HUDEP-2 (cell line): ENCODE results near the gene AFMID.
"Not testable (repeated sequence)": the region's sequence is repeated elsewhere in the genome, so short reads cannot be mapped to it uniquely, and the experiment has no call there.

Experiments
- DNase-seq, 76 experiments: peaks; one replicate each; lab custom pipeline; 2025; ENCODE audit not compliant: unreplicated experiment in 76 of 76; lab: John Stamatoyannopoulos, UW

The AFMID gene, protein sequence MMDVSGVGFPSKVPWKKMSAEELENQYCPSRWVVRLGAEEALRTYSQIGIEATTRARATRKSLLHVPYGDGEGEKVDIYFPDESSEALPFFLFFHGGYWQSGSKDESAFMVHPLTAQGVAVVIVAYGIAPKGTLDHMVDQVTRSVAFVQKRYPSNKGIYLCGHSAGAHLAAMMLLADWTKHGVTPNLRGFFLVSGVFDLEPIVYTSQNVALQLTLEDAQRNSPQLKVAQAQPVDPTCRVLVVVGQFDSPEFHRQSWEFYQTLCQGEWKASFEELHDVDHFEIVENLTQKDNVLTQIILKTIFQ

DNA sequence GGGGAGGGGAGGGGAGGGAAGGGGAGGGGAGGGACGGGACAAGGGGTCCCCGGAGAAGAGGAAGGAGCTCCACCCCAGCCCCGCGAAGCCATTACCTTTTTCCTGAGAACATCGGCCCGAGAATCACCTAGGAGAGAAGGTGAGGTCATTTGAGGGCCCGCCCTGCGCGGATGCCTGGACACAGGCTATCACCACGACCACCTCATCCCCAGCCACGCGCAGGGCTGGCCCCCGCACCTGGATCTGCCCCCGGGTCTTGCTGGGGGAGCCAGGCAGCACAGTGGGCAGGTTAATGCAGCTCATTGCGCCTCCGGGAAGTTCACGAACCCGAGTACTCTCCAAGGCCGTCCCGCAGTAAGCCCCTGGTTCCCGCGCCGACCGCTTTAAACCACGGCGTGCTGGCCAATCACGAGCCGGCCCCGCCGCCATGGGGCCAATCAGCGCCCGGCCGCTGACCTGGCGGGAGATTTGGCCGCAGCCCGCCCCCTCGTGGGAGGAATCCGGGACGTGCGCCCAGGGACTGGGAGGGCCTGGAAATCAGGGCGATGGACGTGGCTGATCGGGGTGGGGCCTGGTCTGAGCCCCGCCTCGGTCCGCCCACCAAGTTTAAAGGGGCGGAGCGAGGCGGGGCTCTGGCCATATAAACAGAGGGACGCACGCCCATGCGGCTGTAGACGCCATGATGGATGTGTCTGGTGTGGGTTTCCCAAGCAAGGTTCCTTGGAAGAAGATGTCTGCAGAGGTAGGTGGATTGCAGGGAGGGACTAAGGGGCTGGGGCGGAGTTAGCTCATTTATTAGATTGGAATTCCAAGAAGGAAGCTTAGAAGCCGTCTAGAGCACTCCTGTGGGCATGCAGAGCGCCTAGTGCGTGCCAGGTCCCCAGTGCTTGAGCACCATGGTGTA is at the start of gene AFMID, which contains the start of gene TK1:
AFMID (plus strand) TSS at position 671 of the 904 bp plus-strand sequence; CDS start at position 680, 9 bp downstream.
TK1 (minus strand) TSS at position 361 of the 904 bp plus-strand sequence; CDS start at position 303, 58 bp downstream.
- DNase-seq: peak in 75 of 76 experiments; percentile 21 to 100 (median 97)

DNA sequence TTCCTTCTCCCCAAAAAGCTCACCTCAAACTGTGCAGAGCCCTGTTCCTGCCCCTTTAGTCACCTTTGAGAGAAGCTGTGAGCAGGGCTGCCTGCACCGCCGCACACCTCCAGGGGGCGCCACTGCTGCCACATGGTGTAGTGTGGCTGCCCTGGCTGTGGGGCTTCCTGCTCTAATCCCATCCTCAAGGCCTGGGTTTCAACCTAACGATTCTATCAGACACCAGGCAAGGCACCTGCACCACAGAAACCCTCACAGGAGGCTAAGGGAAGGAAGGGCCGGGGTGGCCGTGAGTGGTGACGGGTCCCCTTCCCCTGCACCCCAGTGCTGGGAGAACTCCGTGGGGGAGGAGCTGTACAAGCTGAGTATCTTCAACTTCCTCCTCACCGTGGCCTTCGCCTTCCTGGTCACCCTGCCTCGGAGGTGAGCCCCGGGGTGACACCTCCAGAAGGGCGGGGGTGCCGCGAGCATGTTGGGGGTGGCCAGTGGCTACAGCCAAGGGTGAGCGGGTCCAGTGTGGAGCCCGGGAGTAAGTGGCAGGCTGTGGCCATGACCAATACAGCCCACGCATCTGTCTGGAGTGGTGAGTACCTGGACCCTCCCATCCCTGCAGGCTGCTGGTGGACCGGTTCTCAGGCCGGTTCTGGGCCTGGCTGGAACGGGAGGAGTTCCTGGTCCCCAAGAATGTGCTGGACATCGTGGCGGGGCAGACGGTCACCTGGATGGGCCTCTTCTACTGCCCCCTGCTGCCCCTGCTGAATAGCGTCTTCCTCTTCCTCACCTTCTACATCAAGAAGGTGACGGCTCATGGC is 49.6 kb upstream of the AFMID start:
- peak in 10 of 76 experiments; percentile 14 to 35 (median 18) for DNase-seq

DNA sequence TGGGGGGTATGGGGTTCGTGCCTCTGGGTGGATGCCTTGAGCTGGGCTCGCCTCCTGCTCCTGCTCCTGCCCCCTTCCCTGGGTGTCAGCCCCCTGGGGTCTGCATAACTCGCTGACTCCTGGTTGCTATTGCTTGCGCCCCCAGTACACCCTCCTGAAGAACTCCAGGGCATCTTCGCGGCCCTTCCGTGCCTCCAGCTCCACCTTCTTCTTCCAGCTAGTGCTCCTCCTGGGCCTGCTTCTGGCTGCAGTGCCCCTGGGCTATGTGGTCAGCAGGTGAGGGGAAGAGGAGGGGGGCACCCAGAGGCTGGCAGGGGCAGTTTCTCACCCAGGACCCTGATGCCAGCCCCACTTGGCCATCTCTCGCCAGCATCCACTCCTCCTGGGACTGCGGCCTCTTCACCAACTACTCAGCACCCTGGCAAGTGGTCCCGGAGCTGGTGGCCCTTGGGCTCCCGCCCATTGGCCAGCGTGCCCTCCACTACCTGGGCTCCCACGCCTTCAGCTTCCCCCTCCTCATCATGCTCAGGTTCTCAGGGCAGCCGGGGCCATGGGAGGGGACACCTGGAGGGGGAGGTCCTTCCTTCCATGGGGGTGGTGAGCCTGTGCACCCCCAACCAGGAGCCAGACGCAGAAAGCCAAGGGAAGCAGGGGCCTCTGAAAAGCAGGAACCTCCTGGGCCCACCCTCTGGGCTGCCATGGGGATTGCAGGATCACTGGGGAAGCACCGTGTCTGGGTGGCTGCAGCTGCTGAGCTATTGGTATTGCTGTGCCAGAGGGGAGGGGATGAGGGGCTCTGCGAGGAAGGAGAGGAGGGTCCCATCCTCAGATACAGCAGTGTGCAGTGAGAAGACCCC is 48.7 kb upstream of the AFMID start:
- peak in 1 of 76 experiments; percentile 34 for DNase-seq

DNA sequence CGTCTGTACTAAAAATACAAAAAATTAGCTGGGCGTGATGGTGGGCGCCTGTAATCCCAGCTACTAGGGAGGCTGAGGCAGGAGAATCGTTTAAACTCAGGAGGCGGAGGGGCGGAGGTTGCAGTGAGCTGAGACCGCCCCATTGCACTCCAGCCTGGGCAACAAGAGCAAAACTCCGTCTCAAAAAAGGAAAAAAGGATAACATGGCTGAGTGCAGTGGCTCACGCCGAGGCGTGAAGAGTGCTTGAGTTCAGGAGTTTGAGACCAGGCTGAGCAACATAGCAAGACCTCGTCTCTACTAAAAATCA is 47.3 kb upstream of the AFMID start:
- DNase-seq: not testable (repeated sequence)

DNA sequence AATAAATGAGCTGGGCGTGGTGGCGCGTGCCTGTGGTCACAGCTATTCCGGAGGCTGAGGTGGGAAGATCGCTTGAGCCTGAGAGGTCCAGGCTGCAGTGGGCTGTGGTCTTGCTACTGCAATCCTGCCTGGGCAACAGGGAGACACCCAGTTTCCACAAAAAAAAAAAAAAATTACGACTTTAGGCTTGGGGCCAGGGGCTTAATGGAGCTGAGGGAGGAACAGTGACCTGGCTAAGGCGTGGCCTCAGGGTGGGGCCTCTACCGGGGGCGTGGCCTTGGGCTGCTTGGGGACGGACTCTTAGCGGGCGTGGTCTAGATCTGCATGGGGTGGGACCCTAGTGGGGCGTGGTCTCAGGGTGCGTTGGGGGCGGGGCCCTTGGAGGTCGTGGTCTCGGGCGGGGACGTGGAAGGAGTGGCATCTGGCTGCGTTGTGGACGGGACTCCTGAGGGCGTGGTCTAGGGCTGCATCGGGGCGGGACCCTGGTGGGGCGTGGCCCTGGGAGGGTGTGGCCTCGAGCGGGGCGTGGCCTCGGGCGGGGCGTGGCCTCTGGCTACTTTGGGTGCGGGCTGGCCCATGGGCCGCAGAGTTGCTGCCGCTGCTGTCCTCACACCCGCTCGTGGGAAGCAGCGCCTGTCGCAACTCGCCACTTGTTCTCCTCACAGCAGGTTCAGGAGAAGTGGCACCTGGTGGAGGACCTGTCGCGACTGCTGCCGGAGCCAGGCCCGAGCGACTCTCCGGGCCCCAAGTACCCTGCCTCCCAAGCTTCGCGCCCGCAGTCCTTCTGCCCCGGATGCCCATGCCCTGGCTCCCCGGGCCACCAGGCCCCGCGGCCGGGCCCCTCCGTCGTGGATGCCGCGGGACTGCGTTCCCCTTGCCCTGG is 46.8 kb upstream of the AFMID start:
- DNase-seq: peak; percentile 68 to 100 (median 98)

DNA sequence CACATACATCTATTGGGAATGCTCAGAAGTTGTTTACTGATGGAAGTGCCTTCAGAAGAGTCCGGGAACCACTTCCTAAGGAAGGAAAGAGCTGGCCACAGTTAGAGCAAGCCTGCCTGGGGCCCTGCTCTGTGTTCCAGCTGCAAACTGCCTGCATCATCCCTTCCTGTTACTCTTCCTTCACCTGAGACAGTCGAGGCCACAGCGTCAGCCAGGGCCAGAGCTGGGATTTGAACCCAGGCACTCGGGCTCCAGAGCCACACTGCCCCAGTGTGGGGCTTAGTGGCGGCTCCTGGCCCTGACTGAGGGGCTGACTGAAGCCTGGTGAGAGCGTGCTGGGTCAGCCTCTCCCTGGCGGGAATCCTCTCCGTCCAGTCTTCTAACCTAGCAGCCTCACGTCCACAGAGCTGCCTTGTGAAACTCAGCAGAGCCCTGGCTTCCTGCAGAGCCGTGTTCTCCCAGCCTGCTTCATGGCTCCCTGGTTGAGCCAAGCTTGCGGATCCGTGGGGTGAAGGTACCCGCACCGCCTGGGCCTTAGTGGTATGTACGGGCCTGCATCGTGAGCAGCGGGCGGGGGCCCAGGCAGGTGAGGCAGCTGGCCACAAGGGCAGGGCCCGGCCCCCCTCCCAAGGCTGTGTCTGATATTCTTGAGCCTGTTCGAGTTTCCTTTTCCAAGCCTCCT is 45.6 kb upstream of the AFMID start:
- no peak for DNase-seq

DNA sequence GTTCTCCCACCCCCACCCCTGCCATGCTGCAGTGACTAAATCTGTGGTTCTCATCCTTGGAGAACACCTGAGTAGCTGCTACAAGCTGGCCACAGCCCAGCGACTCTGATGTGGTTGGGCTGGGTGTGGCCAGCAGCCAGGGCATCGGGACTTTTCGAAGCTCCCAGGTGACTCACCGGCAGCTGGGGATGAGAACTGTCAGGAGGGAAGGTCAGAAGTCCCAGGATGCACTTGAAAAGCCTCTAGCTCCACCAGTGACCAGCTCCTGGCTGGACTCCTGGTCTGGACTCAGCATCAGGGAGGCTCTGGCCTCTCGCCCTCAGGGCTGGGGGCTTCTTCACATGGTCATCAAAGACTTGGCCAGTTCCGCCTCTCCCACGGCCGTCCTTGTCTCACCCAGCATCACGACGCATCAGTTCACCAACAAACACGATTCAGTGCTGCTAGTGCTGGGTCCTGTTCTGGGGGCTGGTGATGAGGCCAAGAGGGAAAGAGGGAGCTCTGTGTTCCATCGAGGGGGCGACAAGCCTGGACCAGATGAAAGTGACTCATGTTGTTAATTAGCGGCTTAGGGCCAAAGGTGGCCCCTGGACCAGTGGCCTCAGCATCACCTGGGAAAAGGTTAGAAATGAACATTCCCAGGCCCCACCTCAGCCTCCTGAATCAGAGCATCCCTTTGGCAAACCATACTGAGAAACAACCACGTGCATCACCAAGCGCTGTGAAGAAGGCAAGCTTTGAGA is 44.9 kb upstream of the AFMID start:
- DNase-seq: no peak

DNA sequence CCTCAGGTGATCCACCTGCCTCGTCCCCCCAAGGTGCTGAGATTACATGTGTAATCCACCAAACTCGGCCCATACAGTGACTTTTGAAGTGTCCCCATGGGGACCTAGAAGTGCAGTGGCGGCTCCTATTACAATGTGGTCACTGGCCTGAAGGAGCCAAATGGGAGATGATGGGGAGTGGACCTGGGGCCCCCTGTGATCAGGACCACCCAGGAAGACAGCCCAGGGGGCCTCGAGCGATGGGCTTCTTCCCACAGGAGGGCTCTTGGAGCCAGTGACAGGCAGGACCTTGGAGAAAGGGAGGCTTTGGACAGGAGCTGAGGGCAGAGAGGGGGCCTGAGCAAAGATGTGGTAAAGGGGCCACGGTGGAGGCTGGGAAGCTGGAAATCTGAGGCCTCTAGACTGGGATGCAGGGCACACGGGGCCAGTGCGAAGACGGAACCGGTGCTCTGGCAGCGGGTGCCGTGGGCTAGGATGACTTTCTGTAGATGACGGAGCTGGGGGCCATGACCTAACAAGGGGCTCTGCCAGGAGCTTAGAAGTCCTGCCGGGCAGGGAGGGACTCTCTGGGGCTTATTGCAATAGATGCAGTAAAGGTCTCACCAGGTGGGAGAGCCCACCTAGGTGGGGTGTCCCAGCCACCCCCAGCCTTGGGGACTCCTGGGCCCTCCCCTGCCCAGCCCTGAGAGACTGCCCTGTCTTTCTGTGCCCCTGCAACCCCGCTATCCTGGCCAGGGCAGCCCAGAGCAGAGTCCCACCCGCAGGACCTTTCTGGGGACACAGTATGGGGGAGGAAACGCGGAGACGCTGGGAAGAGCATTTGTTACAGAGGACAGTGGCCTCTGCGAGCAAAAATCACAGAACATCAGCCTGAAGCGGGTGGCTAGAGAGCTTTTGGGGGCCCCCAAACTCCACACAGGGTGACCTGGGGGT is 43.7 kb upstream of the AFMID start:
- DNase-seq: no peak

DNA sequence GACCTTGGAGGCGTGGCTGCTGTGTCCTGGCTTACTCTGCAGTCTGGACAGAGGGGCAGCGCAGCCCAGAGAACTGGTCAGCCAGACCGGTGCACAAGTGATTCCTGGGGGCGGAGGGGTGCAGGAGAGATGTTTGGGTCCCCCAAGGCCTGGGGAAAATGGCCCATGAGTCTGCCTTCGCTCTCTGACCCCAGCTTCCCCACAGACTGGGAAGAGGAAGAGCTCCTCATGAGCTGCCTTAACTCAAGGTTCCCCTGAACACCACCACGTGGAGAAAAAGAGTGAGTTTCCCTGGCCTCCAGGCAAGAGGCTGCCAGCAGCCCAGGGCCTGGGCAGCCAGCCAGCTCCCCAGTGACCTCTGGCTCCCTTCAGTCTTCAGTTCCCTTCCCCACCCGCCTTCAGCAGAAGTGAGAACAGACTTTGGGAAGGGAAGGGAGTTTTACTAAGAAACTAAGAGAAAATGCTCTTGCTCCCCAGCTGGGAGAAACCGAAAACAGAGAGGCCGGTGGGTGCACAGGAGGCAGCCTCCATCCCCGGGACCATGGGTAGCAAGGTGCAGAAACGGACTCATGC is 42.9 kb upstream of the AFMID start:
- DNase-seq: peak in 71 of 76 experiments; percentile 28 to 87 (median 65)

DNA sequence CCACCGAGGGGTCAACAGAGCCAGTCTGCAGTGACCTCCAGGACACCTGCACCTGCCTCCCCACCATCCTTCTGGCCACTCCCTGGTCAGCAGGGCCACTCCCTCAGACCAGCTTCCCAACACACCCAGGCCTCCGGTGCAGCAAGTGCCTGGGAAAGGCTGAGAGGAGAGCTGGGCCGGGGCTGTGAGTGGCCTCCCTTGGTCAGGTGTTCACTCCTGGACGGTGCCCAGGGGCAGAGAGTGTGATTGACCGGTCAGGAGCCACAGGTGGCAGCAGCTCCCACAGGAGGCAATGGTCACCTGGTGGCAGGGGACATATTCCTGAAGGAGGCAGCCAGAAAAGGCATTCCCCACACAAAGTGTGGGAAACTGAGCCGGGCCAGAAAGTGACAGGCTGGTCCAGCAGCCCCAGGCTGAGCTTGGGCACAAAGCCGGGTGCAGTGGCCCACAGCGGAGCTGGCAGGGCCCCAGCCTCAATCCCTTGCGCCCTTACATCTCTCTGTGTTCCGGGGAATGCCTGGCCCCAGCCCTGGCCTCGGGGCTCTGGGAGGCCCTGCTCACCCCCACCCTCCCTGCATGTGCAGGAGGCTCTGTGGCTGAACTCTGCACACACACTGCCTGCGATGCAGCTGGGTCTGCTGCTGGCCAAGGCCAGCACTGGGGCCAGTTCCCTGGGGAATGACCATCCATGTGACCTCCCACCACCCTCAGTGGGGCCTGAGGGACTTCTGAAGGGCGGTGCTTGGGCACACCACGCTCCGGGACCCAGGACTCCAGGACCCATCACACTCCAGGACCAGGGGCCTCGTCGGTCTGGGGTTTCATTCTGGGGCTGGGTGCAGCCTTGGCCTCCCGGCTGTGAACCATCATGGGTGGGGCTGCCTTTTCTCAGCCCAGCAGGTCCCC is 42.2 kb upstream of the AFMID start:
- DNase-seq: peak in 8 of 76 experiments; percentile 14 to 52 (median 29)

DNA sequence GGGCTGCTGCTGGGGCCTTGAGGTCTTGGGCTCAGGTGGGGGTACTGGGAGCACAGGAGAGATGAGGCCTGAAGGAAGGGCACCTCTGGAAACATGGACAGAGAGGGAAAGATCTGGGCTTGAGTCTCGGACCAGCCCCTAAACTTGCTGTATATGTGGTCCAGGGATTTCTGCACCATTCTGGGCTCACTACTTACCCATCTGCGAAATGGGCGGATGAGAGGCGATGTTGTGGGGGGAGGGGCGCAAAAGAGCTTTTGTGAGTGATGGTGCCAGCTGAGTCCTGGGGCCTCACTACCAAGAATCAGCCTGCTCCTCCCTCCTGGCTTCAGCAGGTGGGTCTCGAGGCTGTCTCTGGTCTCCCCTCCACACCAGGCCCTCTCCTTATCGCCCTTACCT is 40.7 kb upstream of the AFMID start:
- DNase-seq: peak in 4 of 76 experiments; percentile 28 to 36 (median 35)

DNA sequence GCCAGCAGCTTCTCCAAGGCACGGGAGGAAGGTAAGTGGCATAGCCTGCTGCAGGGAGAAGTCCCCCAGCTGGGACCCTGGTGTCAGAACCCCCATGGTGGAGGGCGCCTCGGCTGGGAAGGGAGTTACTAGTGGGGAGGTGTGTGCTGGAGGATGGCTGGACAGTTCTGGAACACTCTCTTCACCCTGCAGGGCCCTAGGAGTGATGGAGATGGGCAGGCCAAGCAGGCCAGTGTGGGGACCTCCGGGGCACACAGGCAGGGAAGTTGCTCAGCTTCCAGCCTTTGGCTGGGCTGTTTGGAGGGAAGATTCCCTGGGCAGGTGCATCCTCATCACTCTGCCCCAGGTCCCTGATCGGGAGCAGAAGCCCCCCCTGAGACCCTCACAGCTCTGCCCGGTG is 40.3 kb upstream of the AFMID start:
- DNase-seq: no peak

DNA sequence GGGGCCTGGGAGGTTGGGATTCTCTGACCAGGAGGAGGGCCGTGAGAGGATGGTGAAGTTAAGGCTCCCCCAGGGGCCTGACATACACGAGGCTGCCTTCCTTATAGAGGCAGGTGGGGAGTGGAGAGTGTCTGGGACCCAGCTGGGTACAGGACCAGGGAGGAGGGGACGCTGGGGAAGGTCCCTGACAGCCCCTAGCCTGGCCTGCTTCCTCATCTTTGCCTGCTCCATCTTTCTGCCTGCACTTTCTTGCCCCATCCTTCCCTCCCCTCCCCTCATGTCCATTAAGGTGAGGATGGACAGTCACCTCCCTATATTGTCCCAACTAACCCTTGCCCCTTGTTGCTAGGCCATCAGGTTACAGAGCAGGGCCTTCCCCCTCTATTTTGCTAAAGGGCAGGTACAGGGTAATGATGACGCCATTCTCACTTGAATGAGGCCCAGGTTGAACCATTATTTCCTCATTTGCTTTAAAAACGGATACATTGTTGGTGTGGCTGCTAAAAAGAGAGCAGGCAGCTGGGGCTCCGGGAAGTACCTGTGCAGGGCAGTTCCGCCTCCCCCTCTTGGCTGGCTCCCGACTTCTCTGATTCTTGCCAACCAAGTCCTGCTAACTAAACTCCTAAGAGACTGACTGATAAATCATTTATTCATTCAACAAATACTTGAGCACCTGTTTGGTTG is 39.7 kb upstream of the AFMID start:
- DNase-seq: no peak

DNA sequence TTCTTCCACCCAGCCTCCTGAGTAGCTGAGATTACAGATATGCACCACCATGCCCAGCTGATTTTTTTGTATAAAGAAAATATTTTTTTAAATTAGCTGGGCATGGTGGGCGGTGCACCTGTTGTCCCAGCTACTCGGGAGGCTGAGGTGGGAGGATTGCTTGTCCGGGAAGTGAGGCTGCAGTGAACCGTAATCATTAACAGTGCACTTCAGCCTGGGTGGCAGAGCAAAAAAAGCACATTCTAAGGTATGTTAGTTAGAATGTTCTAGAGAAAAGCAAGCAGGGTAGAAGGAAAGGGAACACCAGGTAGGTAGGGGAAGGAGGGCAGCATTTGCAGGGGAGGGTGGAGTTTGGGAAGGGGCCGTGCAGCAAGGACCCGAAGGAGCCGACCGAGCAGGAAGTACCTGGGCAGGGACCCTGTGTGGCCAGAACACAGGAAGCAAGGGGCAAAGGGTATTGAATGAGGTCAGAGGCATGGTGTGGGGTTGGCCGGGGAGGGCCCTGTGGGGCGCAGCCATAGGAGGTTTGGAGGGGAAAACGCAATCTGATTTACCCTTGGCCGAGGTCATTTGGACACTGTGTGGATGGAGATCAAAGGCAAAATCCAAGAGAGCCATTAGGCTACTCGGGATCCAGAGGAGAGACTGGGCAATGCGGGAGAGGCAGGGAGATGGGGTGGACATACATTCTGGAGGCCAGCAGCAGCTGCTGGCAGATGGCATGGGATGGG is 38.7 kb upstream of the AFMID start:
- DNase-seq: no peak
